ENCODE measurements around the gene NRXN3.

Gene NRXN3

DNA sequence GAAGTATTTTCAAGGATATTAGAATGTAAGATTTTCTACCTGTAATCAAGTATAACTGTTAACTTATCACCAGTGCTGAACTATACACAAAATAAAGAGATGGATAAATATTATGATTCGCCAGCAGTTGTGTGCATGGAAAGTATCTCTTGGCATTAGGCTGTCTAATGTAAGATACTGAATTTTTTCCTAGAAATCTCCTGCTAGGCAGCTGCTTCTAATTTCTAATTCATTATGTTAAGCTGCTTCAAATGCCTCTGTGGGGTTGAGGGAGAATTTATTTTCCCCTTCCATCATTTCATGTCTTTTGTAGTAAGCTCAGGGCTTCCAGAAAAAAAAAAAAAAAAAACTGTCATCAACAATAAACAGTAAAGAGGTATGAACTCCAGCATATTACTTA is 1525.1 kb downstream of the NRXN3 start:
- TF ChIP-seq GATA3 (IDR thresholded peaks at IDR 0.05; ENCODE audit: low read depth, low read length) = no peak
- no peak for TF ChIP-seq GATA2 (IDR thresholded peaks at IDR 0.05; ENCODE audit: low read depth, low read length)

DNA sequence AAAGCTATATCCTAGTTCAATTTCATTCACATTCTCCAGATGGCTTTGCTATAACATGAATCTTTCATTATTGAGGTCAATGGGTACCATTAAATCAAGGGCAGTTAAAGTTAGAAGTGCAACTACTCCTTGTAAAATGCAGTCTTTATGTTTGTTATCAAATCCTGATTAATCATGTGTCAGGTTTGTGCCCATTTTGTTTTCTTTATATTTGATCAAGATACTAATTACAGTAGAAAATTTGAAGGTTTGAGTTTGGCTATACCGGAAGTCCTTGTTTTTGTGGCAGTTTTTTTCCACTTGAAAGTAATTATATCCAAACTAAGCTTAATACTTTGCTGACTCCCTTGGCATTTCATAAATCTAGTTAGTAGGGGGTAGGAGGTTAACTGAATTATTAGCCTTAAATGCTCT is 1528.1 kb downstream of the NRXN3 start:
- TF ChIP-seq GATA2 (IDR thresholded peaks at IDR 0.05; ENCODE audit: low read depth, low read length) = no peak
- TF ChIP-seq GATA3 (IDR thresholded peaks at IDR 0.05; ENCODE audit: low read depth, low read length) = no peak

GRCh38 chr14:79699206-79699605 is 1529.0 kb downstream of the NRXN3 start:
- TF ChIP-seq GATA3 (IDR thresholded peaks at IDR 0.05; ENCODE audit: low read depth, low read length) = no peak
- TF ChIP-seq GATA2 (IDR thresholded peaks at IDR 0.05; ENCODE audit: low read depth, low read length) = no peak

DNA sequence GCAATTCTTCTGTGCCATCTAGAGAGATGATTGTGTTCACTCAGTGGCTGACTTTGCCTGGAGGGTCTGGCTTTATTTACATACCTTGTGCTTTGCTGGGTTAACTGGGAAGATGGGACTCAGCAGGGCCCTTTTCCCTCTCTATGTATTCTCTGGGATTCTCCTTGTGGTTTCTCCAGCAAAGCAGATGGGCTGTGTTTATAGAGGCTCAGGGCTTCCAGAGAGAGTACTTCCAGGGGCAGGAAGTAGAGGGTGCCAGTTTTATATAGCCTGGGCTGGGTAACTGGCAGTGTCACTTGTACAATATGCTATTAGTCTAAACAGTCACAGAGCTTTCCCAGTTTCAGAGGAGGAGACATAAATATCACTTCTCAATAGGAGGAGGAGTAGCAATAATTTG is 1531.2 kb downstream of the NRXN3 start:
- TF ChIP-seq GATA3 (IDR thresholded peaks at IDR 0.05; ENCODE audit: low read depth, low read length) (no peak), GATA2 (IDR thresholded peaks at IDR 0.05; ENCODE audit: low read depth, low read length) (no peak)

GRCh38 chr14:79702197-79702596 is 1532.0 kb downstream of the NRXN3 start:
- no peak for TF ChIP-seq GATA2 (IDR thresholded peaks at IDR 0.05; ENCODE audit: low read depth, low read length)
- no peak for TF ChIP-seq GATA3 (IDR thresholded peaks at IDR 0.05; ENCODE audit: low read depth, low read length)

GRCh38 chr14:79703209-79703608 is 1533.0 kb downstream of the NRXN3 start:
- TF ChIP-seq GATA3 (IDR thresholded peaks at IDR 0.05; ENCODE audit: low read depth, low read length) (no peak), GATA2 (IDR thresholded peaks at IDR 0.05; ENCODE audit: low read depth, low read length) (no peak)

DNA sequence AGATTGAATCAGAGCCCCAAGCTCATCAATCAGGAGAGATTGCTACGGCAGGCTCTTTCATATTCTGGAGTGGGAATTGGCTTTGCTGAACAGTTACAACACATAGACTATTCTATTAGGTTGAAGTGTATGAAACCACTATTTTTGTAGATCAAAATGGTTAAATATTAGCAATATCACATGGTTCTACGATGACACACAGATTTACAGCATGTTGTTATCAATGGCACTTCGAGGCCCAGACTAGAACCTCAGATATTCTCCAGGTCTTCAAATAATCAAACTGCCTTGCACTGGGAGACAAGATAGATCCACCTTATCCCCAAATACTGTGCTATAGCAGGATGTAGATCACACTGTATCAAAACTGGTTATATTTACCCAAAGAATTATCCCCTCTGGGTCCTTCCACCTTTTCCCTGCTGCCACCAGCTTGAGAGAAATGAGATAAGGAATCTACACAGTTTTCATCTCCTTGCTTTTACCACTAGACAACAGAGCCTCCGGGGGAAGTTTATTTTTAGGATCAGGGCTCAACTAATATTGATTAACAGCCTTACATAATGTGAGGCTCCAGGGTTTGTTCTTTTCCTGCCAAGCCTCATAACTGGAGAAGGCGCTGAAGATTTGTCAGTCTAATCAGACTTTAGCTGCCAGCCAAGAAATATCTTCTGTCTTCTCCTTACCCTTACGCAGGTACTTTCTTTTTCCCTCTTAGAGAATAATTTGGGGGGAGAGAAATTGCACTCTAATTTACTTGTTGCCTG is 1534.1 kb downstream of the NRXN3 start:
- TF ChIP-seq GATA2 (IDR thresholded peaks at IDR 0.05; ENCODE audit: low read depth, low read length) = no peak

DNA sequence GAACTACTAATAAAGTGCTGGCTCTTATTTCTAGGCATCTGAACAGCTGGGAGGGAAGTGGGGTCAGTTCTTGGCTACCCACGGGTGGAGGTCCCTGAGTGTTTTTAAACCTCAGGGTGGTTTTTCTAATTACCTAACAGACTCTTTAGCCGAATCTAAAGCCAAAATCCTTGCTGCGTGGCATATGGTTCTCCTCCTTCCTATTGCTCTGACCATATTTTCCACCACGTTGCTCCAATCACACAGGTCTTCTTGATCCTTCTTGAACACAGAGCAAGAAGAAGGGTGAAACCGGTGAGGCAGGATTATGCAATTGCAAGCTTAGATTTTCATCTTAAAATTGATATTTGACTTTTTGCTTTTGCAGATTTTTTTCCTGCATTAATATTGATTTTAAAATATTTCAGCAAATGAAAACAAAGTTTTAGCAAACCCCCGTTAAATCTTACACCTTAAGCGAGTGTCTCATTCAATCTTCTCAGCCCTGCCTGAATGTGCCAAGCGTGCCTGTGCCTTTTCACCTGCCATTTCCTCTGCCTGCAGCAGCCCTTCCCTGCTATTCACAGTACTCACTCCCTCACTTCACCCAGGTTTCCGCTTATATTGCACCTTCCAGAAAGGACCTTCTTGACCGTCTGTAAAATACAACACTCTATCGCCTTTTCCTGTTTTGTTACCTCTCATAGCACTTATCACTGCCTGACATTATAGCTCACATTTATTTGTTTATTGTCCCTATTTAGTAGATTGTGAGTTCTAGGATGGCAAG is 1535.1 kb downstream of the NRXN3 start:
- no peak for TF ChIP-seq GATA3 (IDR thresholded peaks at IDR 0.05; ENCODE audit: low read depth, low read length)
- TF ChIP-seq GATA2 (IDR thresholded peaks at IDR 0.05; ENCODE audit: low read depth, low read length) = no peak

GRCh38 chr14:79706382-79706781 is 1536.2 kb downstream of the NRXN3 start:
- no peak for TF ChIP-seq GATA2 (IDR thresholded peaks at IDR 0.05; ENCODE audit: low read depth, low read length)

DNA sequence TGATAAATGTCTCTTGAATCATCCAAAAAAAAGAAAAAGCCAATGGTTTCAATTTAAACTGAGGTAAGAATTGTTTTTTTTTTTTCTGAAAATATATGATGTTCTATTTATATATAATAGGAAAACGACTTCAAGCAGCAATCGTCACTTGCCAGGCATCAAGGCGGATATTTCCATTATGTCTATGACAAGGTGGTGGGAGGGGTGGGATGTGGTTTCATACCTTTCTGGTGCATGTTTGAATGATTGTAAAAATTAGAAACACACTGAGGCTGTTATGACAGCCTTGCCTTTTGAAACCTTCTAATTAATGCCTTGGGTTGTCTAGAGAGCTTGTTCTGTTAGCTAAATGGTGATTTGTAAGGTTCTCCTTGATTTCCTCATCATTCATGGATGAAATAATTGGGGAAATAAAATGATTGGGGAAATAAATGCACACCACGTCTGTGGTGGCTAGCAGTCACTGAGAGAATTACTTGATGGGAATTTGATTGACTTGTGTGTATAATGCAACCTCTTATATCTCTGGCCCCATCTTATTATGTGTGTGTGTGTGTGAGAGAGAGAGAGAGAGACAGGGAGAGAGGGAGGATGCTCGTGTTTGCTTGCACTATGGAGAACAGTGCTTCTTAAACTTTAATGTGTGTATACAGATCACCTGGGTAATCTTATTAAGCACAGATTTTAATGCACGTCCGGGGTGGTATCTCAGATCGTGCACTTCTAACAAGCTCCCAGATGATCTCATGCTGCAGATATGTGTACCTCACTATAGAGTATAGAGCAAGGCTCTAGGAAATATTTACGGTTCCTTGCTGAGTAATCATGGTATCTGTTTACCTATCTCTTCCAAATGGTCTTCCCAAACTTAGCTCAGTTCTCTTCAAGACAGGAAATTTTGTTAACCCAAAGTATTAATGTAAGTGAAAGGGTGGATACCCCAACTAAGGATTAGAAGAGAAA is 1538.5 kb downstream of the NRXN3 start:
- TF ChIP-seq GATA2 (IDR thresholded peaks at IDR 0.05; ENCODE audit: low read depth, low read length) (no peak; the same call in 1 of the 2 replicates), GATA3 (IDR thresholded peaks at IDR 0.05; ENCODE audit: low read depth, low read length) (0 out of 2 replicates have a peak, but pooled peaks have one; percentile 17)

- no peak for TF ChIP-seq GATA3 (IDR thresholded peaks at IDR 0.05; ENCODE audit: low read depth, low read length)
- no peak for TF ChIP-seq GATA2 (IDR thresholded peaks at IDR 0.05; ENCODE audit: low read depth, low read length)
These were observed 1539.4 kb downstream of the NRXN3 start for GRCh38 chr14:79709573-79709972.

GRCh38 chr14:79712302-79712950 is 1542.3 kb downstream of the NRXN3 start:
- TF ChIP-seq GATA3 (IDR thresholded peaks at IDR 0.05; ENCODE audit: low read depth, low read length) (no peak), GATA2 (IDR thresholded peaks at IDR 0.05; ENCODE audit: low read depth, low read length) (no peak)

DNA sequence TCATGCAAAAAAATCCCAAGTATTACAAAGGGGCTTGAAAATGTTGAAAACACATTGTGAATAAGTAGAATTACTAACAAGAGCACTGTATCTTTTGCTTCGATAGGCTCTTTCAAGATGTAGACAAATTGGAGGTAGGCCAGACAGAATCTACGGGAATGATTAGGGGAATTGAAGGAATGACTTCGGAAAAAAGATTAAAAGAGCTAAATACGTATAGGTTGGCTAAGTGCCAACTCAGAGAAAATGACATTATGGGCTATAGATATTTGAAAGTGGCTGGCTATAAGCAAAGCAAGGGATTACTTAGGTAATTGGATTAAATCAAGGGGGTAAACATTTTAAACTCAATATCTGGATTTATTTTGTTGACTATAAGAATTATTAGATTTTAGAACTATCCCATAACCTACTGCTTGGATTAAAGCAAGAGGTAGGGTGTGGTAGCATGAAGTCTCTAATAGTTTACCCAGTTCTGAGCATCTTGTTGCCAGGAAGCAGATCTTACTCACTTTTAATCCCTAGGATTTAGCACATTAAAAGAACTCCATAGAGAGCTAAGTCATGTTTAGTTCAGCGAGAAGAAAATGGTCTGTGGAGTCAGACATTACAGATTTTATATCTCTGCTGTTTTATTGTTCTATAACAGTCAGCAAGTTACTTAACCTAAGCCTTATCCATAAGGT is 1551.4 kb downstream of the NRXN3 start:
- no peak for TF ChIP-seq GATA2 (IDR thresholded peaks at IDR 0.05; ENCODE audit: low read depth, low read length)
- TF ChIP-seq GATA3 (IDR thresholded peaks at IDR 0.05; ENCODE audit: low read depth, low read length) = no peak

All from SH-SY5Y (cell line).